Type B pancreatic cell (in vitro differentiated cells): ENCODE measurements around the gene APOL1. TPM values are rescaled to one million over a fixed set of nuclear protein-coding genes. Genes with fewer than 3 reads are reported as not detected.

ENCODE experiments used
- DNase-seq: peaks from one replicate; pipeline ENCODE4 v3.0.0; 2021; ENCODE audit warnings: mixed read lengths; ENCODE audit not compliant: unreplicated experiment; ENCODE audit errors: extremely low spot score
- H3K27ac Mint-ChIP-seq: 2 replicates; pipeline ENCODE4 v1.8.0; 2021; ENCODE audit warnings: mild to moderate bottlenecking, mixed read lengths
- H3K27me3 Mint-ChIP-seq: 2 replicates; pipeline ENCODE4 v1.8.0; 2021; ENCODE audit warnings: mixed read lengths
- H3K36me3 Mint-ChIP-seq: 2 replicates; pipeline ENCODE4 v1.8.0; 2021; ENCODE audit warnings: mixed read lengths
- H3K4me1 Mint-ChIP-seq: one replicate; pipeline ENCODE4 v1.8.0; 2021; ENCODE audit warnings: mixed read lengths; ENCODE audit not compliant: unreplicated experiment
- H3K4me3 Mint-ChIP-seq: 2 replicates; pipeline ENCODE4 v1.8.0; 2021; ENCODE audit warnings: mild to moderate bottlenecking, mixed read lengths
- H3K9me3 Mint-ChIP-seq: 2 replicates; pipeline ENCODE4 v1.8.0; 2021; ENCODE audit warnings: mixed read lengths
- CTCF ChIP-seq: fragments of 200-600 bp; sonication (generic); conservative IDR thresholded peaks from 2 replicates; pipeline ENCODE4 v1.5.0; 2021; ENCODE audit warnings: antibody characterized with exemption, mild to moderate bottlenecking
- total RNA-seq: library from RNA; stranded (reverse); gene quantifications from 2 replicates; pipeline ENCODE4 v1.2.1, GENCODE V29; 2021; ENCODE audit warnings: low replicate concordance

Gene APOL1
- total RNA-seq, 1 donor from 2014 or later = 6.8 TPM

- no peak overlapping the region for H3K4me3 Mint-ChIP-seq
- no peaks in the 10 kb centered on the region for H3K27me3 Mint-ChIP-seq
- no peaks in the 10 kb centered on the region for H3K9me3 Mint-ChIP-seq
- TF ChIP-seq CTCF = no peak
- no peak for DNase-seq
- H3K27ac Mint-ChIP-seq = no peak overlapping the region
- peaks cover 20% of the 10 kb centered on the region for H3K36me3 Mint-ChIP-seq
- H3K4me1 Mint-ChIP-seq = no peaks in the 10 kb centered on the region
These were observed 45.7 kb downstream of the APOL1 start for GRCh38 chr22:36298601-36299000.

- no peak for DNase-seq
- Mint-ChIP-seq H3K4me3 (no peak overlapping the region), H3K36me3 (peaks cover 20% of the 10 kb centered on the region), H3K27ac (no peak overlapping the region), H3K4me1 (no peaks in the 10 kb centered on the region), H3K27me3 (no peaks in the 10 kb centered on the region), H3K9me3 (no peaks in the 10 kb centered on the region)
- TF ChIP-seq CTCF = no peak
These were observed 46.4 kb downstream of the APOL1 start for GRCh38 chr22:36299295-36299694.

GRCh38 chr22:36299911-36300310, 47.0 kb downstream of the APOL1 start:
- H3K4me1 Mint-ChIP-seq = no peaks in the 10 kb centered on the region
- no peaks in the 10 kb centered on the region for H3K9me3 Mint-ChIP-seq
- no peak overlapping the region for H3K4me3 Mint-ChIP-seq
- TF ChIP-seq CTCF = no peak
- H3K27me3 Mint-ChIP-seq = no peaks in the 10 kb centered on the region
- DNase-seq = no peak
- peaks cover 17% of the 10 kb centered on the region for H3K36me3 Mint-ChIP-seq
- no peak overlapping the region for H3K27ac Mint-ChIP-seq

- no peak overlapping the region for H3K4me3 Mint-ChIP-seq
- H3K4me1 Mint-ChIP-seq = no peaks in the 10 kb centered on the region
- H3K27me3 Mint-ChIP-seq = no peaks in the 10 kb centered on the region
- no peaks in the 10 kb centered on the region for H3K9me3 Mint-ChIP-seq
- peak overlapping the region; percentile 56 for H3K27ac Mint-ChIP-seq
- DNase-seq = no peak
- TF ChIP-seq CTCF = no peak
- H3K36me3 Mint-ChIP-seq = peaks cover 16% of the 10 kb centered on the region
These were observed 47.7 kb downstream of the APOL1 start for GRCh38 chr22:36300396-36301212.

GRCh38 chr22:36301384-36301828, 48.5 kb downstream of the APOL1 start:
- H3K36me3 Mint-ChIP-seq = peaks cover 11% of the 10 kb centered on the region
- H3K27ac Mint-ChIP-seq = peak overlapping the region; percentile 56

More at GRCh38 chr22:36301384-36301828, 48.5 kb downstream of the APOL1 start:
- H3K27me3 Mint-ChIP-seq = no peaks in the 10 kb centered on the region
- no peaks in the 10 kb centered on the region for H3K4me1 Mint-ChIP-seq
- peak; percentile 84 for DNase-seq
- H3K9me3 Mint-ChIP-seq = no peaks in the 10 kb centered on the region
- peak; percentile 98 for TF ChIP-seq CTCF
- H3K4me3 Mint-ChIP-seq = no peak overlapping the region
